Bronchial epithelial cell (primary cell): ENCODE data around the gene NOP10. TPM values are rescaled to one million over a fixed set of nuclear protein-coding genes. Genes with fewer than 3 reads are reported as not detected.

ENCODE experiments used
- DNase-seq: peaks from one replicate; pipeline ENCODE4 v3.0.0-alpha.2; 2010; ENCODE audit warnings: low read depth
- FAIRE-seq: peaks from 2 replicates; lab custom pipeline; 2011; peaks lifted over from hg19 to GRCh38; lab: Jason Lieb, UNC
- H3K27me3 ChIP-seq: 2 replicates; pipeline ENCODE4 v1.5.1; 2011; ENCODE audit warnings: low read length; ENCODE audit not compliant: control insufficient read depth, insufficient read depth
- H3K36me3 ChIP-seq: 2 replicates; pipeline ENCODE4 v1.5.1; 2011; ENCODE audit warnings: low read length; ENCODE audit not compliant: control insufficient read depth, insufficient read depth
- H3K4me3 ChIP-seq: 2 replicates; pipeline ENCODE4 v1.5.1; 2011; ENCODE audit warnings: mild to moderate bottlenecking, low read depth, low read length, control low read depth
- CTCF ChIP-seq: IDR thresholded peaks from 2 replicates; pipeline ENCODE4 v1.5.1; 2011; ENCODE audit warnings: mild to moderate bottlenecking, moderate library complexity, low read length, control low read depth, inconsistent platforms; ENCODE audit not compliant: insufficient read depth, severe bottlenecking
- total RNA-seq: library from RNA; depleted of rRNA; stranded (reverse); fragments of >200 nt; gene quantifications from 2 replicates; pipeline ENCODE4 v1.2.1, GENCODE V29; 2014

NOP10 gene
- total RNA-seq, 1 donor from 2014 or later = 187 TPM

GRCh38 chr15:34360298-34360697 is 17.4 kb upstream of the NOP10 start:
- no peak overlapping the region for H3K4me3 ChIP-seq
- H3K36me3 ChIP-seq = peaks cover 10% of the 10 kb centered on the region
- FAIRE-seq (no peak), DNase-seq (peak; percentile 80)
- no peaks in the 10 kb centered on the region for H3K27me3 ChIP-seq
- TF ChIP-seq CTCF = no peak

GRCh38 chr15:34359416-34359815 is 16.5 kb upstream of the NOP10 start:
- H3K36me3 ChIP-seq = peaks cover 10% of the 10 kb centered on the region
- DNase-seq (peak; percentile 33), FAIRE-seq (no peak)
- no peaks in the 10 kb centered on the region for H3K27me3 ChIP-seq
- no peak overlapping the region for H3K4me3 ChIP-seq
- TF ChIP-seq CTCF = no peak

- no peak overlapping the region for H3K4me3 ChIP-seq
- H3K36me3 ChIP-seq = peaks cover 10% of the 10 kb centered on the region
- no peaks in the 10 kb centered on the region for H3K27me3 ChIP-seq
- TF ChIP-seq CTCF = no peak
- DNase-seq (no peak), FAIRE-seq (no peak)
Measured at GRCh38 chr15:34358948-34359347, 16.0 kb upstream of the NOP10 start.

GRCh38 chr15:34358367-34358766 is 15.4 kb upstream of the NOP10 start:
- peaks cover 10% of the 10 kb centered on the region for H3K36me3 ChIP-seq
- FAIRE-seq = no peak
- no peak overlapping the region for H3K4me3 ChIP-seq
- H3K27me3 ChIP-seq = no peaks in the 10 kb centered on the region
- no peak for DNase-seq
- no peak for TF ChIP-seq CTCF

- Histone ChIP-seq H3K4me3 (no peak overlapping the region), H3K27me3 (no peaks in the 10 kb centered on the region), H3K36me3 (peaks cover 10% of the 10 kb centered on the region)
- no peak for TF ChIP-seq CTCF
- FAIRE-seq (no peak), DNase-seq (no peak)
Measured at GRCh38 chr15:34357653-34358052, 14.7 kb upstream of the NOP10 start.

- Histone ChIP-seq H3K27me3 (no peaks in the 10 kb centered on the region), H3K36me3 (peaks cover 6% of the 10 kb centered on the region), H3K4me3 (no peak overlapping the region)
- DNase-seq (peak; percentile 46), FAIRE-seq (peak; percentile 13)
- no peak for TF ChIP-seq CTCF
Measured at GRCh38 chr15:34355241-34355640, 12.3 kb upstream of the NOP10 start.
